Stomach (tissue), 9 donors: Measurements from ENCODE around the gene PRR5L. TPM values are rescaled to one million over a fixed set of nuclear protein-coding genes. Genes with fewer than 3 reads are reported as not detected.

Experiments used
- DNase-seq, 2 donors: peaks; one replicate each; pipeline versions ENCODE4 v3.0.0 to v3.0.0-alpha.2; 2013 to 2019
- H3K27ac ChIP-seq, 5 donors: fragments of 200-600 bp in 4 of 5; sonication (generic) in 4 of 5; one replicate each; pipeline ENCODE4 v1.5.1; 2013 to 2019; ENCODE audit warnings: mild to moderate bottlenecking in 1 of 5, moderate library complexity in 1 of 5
- H3K27me3 ChIP-seq, 3 donors: fragments of 200-600 bp; sonication (generic); one replicate each; pipeline ENCODE4 v1.5.1; 2017 to 2019; ENCODE audit warnings: mixed run types in 1 of 3
- H3K36me3 ChIP-seq, 4 donors: fragments of 200-600 bp; sonication (generic); 1 replicate in 3 of 4; 2 replicates in 1 of 4; pipeline ENCODE4 v1.5.1; 2016 to 2019
- H3K4me1 ChIP-seq, 4 donors: fragments of 200-600 bp; sonication (generic); one replicate each; pipeline ENCODE4 v1.5.1; 2016 to 2019
- H3K4me3 ChIP-seq, 4 donors: fragments of 200-600 bp; sonication (generic) in 3 of 4; one replicate each; pipeline ENCODE4 v1.5.1; 2016 to 2019; ENCODE audit warnings: mild to moderate bottlenecking in 1 of 4
- H3K9me3 ChIP-seq, 4 donors: fragments of 200-600 bp; sonication (generic); one replicate each; pipeline ENCODE4 v1.5.1; 2016 to 2019
- CTCF ChIP-seq, 7 experiments: fragments of 450-650 bp in 4 of 7; fragments of 200-600 bp in 3 of 7; sonication (generic) in 3 of 7; IDR thresholded peaks; one replicate each; pipeline ENCODE4 v1.5.1; 2016 to 2019; ENCODE audit warnings: antibody characterized with exemption in 7 of 7, control low read depth in 2 of 7, mild to moderate bottlenecking in 1 of 7
- EP300 ChIP-seq: sonication (generic); formaldehyde crosslinking; IDR thresholded peaks from one replicate; pipeline ENCODE4 v1.6.1; 2017; ENCODE audit warnings: antibody characterized with exemption
- POLR2A ChIP-seq, 4 donors: fragments of 450-650 bp; IDR thresholded peaks; one replicate each; pipeline ENCODE4 v1.6.1; 2016; ENCODE audit warnings: antibody characterized with exemption in 4 of 4, control low read depth in 2 of 4, mild to moderate bottlenecking in 1 of 4, moderate library complexity in 1 of 4
- POLR2AphosphoS5 ChIP-seq, 3 donors: sonication (generic); formaldehyde crosslinking; IDR thresholded peaks; one replicate each; pipeline ENCODE4 v1.6.1; 2016; ENCODE audit warnings: antibody characterized with exemption in 3 of 3
- WGBS, 5 donors: extraction: QIAGEN DNeasy Blood & Tissue Kit in 3 of 5; methylation state at CpG; one replicate each; pipeline versions ENCODE4 v1.1.5 to v1.1.7; 2013 to 2018; 5-methylcytosine and 5-hydroxymethylcytosine counted together
- intact Hi-C: fragments of 100-400 bp; cut with DNase I; formaldehyde crosslinking; loops from one replicate; pipeline ENCODE4 v1.15.1; 2023; ENCODE audit warnings: low total_unique reads
- polyA plus RNA-seq, 3 donors: library from polyadenylated mRNA; stranded (reverse); fragments of 200-250 nt; gene quantifications; one replicate each; pipeline ENCODE4 v1.2.3, GENCODE V29; 2013
- total RNA-seq, 5 donors: library from RNA; depleted of rRNA; stranded (reverse); fragments of >200 nt; gene quantifications; one replicate each; pipeline versions ENCODE4 v1.1.0 to v1.2.3, GENCODE V29; 2014 to 2016
- donor health status: healthy with polysubstance abuse.
- donor health status: Bipolar disorder and iron deficiency.
- donor health status: healthy.

PRR5L gene
- total and polyA plus RNA-seq, 8 donors = 1.4 to 274 (median 2.4) TPM; not detected in 1

GRCh38 chr11:36421546-36422155, 125.6 kb downstream of the PRR5L start:
- Histone ChIP-seq H3K9me3 (no peaks in the 10 kb centered on the region), H3K4me3 (no peak overlapping the region), H3K27me3 (no peaks in the 10 kb centered on the region), H3K4me1 (peaks cover 0 to 33% (median 5%) of the 10 kb centered on the region in 4 donors), H3K36me3 (no peaks in the 10 kb centered on the region), H3K27ac (peak overlapping the region in 1 of 5 donors; percentile 16)
- intact Hi-C loops = no loop called here
- no peak for DNase-seq
- 64 to 73% (median 72%) methylated on average over 6 of the region's 6 CpGs for WGBS, 5 donors
- TF ChIP-seq POLR2A (IDR thresholded peaks at IDR 0.05) (no peak), POLR2AphosphoS5 (IDR thresholded peaks at IDR 0.05) (no peak), CTCF (IDR thresholded peaks at IDR 0.05) (no peak), EP300 (no peak)

GRCh38 chr11:36425561-36426081, 129.5 kb downstream of the PRR5L start:
- DNase-seq = no peak
- 68 to 71% (median 70%) methylated on average over 6 of the region's 6 CpGs for WGBS, 5 donors
- no peaks in the 10 kb centered on the region for H3K36me3 ChIP-seq
- H3K9me3 ChIP-seq = no peaks in the 10 kb centered on the region
- H3K4me3 ChIP-seq = no peak overlapping the region
- intact Hi-C loops = no loop called here
- no peak overlapping the region for H3K27ac ChIP-seq
- peaks cover 0 to 31% (median 10%) of the 10 kb centered on the region in 4 donors for H3K4me1 ChIP-seq
- H3K27me3 ChIP-seq = no peaks in the 10 kb centered on the region
- TF ChIP-seq EP300 = no peak
- TF ChIP-seq CTCF (IDR thresholded peaks at IDR 0.05) = no peak
- no peak for TF ChIP-seq POLR2AphosphoS5 (IDR thresholded peaks at IDR 0.05)
- TF ChIP-seq POLR2A (IDR thresholded peaks at IDR 0.05) = no peak

GRCh38 chr11:36426226-36426848, 130.2 kb downstream of the PRR5L start:
- intact Hi-C loops = no loop called here
- whole genome bisulfite sequencing, 5 donors = 42 to 63% (median 52%) methylated on average over 4 of the region's 4 CpGs
- H3K9me3 ChIP-seq = no peaks in the 10 kb centered on the region
- TF ChIP-seq POLR2A (IDR thresholded peaks at IDR 0.05) = no peak
- TF ChIP-seq POLR2AphosphoS5 (IDR thresholded peaks at IDR 0.05) = no peak
- TF ChIP-seq EP300 = no peak
- TF ChIP-seq CTCF (IDR thresholded peaks at IDR 0.05) = no peak
- H3K36me3 ChIP-seq = no peaks in the 10 kb centered on the region
- no peaks in the 10 kb centered on the region for H3K27me3 ChIP-seq
- no peak overlapping the region for H3K4me3 ChIP-seq
- H3K4me1 ChIP-seq = peaks cover 0 to 24% (median 6%) of the 10 kb centered on the region in 4 donors
- peak overlapping the region in 1 of 5 donors; percentile 12 for H3K27ac ChIP-seq
- DNase-seq = no peak

GRCh38 chr11:36427079-36427478, 131.0 kb downstream of the PRR5L start:
- Histone ChIP-seq H3K4me1 (peaks cover 0 to 22% (median 5%) of the 10 kb centered on the region in 4 donors), H3K36me3 (no peaks in the 10 kb centered on the region), H3K9me3 (no peaks in the 10 kb centered on the region), H3K27me3 (no peaks in the 10 kb centered on the region), H3K4me3 (no peak overlapping the region), H3K27ac (peak overlapping the region in 1 of 5 donors; percentile 12)
- intact Hi-C loops = no loop called here
- DNase-seq = no peak
- WGBS, 5 donors = 59 to 73% (median 66%) methylated on average over 4 of the region's 4 CpGs
- TF ChIP-seq EP300 = no peak

- TF ChIP-seq EP300 (no peak), POLR2A (IDR thresholded peaks at IDR 0.05) (no peak)
- peaks cover 0 to 25% (median 5%) of the 10 kb centered on the region in 4 donors for H3K4me1 ChIP-seq
- H3K27ac ChIP-seq = no peak overlapping the region
- H3K27me3 ChIP-seq = no peaks in the 10 kb centered on the region
- no peaks in the 10 kb centered on the region for H3K9me3 ChIP-seq
- DNase-seq = no peak
- no peak overlapping the region for H3K4me3 ChIP-seq
- H3K36me3 ChIP-seq = no peaks in the 10 kb centered on the region
- intact Hi-C loops = no loop called here
- 83 to 92% (median 86%) methylated on average over 2 to 3 of the region's 3 CpGs for WGBS, 5 donors
Observed at GRCh38 chr11:36427876-36428275, 131.8 kb downstream of the PRR5L start.
